ENCODE results near the gene BEAN1.

BEAN1 gene

DNA sequence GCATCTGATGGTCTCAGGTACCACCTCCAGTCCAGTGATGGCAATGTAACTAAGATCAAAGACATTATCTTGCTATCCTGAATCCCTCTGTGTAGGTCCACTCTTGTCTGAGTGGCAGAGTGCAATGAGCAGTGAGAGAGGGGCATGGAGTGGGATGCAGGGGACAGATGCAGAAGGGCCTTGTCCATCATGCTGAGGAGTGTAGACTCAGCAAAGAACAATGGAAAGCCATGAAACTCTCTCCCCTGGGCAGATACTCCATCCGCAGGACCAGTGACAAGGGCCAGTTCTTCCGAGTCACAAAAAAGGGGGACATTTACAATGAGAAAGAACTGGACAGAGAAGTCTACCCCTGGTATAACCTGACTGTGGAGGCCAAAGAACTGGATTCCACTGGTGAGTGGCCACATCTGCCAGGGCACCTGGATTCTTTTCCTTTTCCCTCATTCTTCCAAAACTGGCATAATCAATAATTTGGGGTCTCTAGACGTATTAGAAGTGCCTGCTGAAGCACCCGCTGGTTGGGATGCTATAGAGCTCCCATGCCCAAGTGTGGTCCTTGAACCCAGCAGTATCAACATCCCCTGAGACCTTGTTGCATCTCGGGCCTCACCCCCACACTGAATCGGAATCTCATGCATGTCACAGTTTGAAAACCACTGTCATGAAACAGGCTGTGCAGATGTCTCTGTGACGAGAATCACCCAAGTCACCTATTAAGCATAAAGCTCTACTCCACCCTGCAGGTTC, 31.1 kb upstream of the BEAN1 start:
- DNase-seq: no peak

DNA sequence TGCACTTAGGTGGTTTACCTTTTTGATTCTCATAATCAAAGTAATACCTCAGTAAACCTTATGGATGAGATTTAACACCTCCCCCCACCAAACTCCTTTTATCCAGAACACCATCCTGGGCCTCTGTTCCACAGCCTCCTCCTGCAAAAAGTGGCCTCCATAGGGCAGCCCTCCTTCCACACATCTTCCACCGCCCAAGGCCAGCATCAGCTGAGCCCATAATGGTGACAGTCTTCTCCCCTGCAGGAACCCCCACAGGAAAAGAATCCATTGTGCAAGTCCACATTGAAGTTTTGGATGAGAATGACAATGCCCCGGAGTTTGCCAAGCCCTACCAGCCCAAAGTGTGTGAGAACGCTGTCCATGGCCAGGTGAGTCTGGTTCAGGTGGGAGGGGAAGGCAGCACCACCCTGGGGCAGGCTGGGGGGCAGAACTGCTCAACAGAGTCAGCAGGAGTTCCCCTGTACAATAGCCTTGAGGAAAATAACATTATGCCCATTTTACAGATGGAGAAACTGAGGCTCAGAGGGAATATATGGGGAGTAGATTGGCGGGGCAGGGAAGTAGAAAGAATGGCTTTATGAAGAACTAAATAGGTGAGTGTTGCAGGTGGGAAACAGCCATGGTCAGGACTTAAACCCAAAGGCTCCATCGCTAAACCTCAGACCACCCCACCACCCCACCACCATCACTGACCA, 29.2 kb upstream of the BEAN1 start:
- DNase-seq: no peak

DNA sequence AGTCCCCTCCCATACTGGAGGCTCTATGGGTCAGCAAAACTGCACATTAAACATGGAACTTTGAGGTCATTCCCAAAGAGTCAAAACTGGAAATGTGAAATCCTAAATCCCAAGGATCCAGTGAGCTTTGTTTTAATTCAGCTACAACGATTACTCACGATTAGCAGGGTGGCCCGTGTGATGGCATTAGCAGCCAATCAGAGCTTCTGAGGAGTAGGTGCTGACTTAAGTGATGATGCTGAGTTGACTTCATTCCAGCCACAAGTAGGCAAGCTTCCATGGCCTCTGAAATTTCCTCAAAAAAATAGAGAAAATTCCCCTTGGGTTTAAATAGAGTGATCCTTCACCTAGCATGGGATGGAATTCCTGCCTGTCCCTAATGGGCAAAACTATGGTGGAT, 28.1 kb upstream of the BEAN1 start:
- DNase-seq: no peak

DNA sequence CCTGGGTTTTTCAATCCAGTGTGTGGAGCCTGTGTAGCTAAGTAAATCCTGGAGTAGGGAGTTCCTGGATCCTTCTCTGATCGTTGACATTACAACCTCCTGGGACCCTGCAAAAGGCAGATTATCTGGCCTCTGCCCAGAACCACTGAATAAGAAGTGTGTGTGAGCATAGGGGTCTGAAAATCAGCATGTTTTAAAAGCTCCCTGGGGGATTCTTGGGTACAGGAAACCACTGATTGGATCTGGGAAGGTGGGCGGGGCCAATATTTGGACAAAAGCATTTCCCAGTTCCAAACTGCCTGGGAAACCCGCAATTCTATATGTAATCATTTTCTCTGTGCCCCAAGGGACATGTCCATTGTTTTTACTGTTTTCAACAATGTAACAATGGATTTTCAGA, 27.2 kb upstream of the BEAN1 start:
- no peak for DNase-seq

DNA sequence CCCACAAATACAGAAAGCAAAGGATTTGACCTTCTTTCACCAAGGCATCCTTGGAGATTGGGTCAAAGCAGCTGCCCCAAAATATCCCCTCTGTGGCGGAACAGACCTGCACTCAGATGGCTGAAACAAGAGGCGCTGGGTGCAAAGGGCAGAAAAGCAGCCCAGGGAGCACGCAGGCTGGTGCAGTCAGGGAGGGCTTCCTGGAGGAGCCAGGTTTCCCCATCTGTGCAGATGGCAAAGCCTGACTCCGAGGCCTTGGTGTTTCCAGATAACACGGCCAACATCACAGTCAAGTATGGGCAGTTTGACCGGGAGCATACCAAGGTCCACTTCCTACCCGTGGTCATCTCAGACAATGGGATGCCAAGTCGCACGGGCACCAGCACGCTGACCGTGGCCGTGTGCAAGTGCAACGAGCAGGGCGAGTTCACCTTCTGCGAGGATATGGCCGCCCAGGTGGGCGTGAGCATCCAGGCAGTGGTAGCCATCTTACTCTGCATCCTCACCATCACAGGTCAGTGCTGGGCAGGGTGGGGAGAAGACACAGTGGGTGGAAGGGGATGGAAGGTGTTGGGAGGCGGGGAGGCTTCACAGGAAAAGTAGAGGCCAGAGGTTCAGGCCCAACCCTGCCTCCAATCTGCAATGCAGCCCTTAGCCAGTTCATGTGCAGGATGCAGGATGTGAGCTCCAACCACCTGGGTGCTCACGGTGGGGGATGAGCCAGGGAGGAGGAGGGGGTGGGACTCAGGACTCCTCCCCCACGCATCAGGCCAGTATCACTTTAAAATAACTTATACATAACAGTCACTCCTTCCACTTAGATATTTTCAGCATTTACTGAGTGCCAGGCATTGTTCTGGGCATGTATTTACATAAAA, 26.4 kb upstream of the BEAN1 start:
- no peak for DNase-seq

DNA sequence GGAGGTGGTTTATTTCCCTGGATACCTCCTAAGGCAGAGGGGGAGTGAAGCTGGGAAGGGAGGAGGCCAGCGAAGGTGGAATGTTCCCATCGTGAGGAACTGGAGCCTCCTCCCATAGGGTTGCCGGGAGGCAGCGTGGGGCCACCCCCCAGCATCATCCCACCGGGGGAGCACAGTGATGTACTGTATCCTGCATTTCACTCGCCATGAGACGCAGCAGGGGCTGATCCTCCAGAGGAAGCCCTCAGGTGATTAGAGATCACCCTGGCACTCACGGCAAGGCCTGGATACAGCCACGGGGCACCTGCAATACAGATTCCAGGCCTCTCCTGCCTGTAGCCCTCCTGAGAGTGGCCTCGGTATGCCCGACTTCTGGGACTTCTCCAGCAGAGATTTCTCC, 25.5 kb upstream of the BEAN1 start:
- DNase-seq: no peak

DNA sequence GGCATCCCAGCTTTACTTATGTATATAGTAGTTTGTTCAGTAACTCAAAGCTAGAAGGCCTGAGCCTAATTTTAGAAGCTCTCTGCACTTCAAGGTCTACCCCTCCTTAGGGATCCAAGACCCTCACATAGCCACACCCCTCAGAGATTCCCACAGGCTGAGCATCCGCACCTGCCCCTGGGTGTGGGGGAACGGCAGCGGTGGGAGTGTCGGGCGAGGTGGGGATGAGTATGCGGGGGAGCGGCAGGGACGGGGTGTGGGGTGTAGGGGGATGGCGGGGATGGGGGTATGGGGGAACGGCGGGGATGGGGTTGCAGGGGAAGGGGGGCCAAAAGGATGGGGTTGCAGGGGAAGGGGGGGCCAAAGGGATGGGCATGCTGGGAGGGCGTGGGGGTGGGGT, 24.9 kb upstream of the BEAN1 start:
- no peak for DNase-seq

DNA sequence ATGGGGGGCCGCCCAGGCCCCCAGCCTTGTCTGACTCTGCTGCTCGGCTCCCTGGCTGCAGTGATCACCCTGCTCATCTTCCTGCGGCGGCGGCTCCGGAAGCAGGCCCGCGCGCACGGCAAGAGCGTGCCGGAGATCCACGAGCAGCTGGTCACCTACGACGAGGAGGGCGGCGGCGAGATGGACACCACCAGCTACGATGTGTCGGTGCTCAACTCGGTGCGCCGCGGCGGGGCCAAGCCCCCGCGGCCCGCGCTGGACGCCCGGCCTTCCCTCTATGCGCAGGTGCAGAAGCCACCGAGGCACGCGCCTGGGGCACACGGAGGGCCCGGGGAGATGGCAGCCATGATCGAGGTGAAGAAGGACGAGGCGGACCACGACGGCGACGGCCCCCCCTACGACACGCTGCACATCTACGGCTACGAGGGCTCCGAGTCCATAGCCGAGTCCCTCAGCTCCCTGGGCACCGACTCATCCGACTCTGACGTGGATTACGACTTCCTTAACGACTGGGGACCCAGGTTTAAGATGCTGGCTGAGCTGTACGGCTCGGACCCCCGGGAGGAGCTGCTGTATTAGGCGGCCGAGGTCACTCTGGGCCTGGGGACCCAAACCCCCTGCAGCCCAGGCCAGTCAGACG, 24.4 kb upstream of the BEAN1 start:
- no peak for DNase-seq

DNA sequence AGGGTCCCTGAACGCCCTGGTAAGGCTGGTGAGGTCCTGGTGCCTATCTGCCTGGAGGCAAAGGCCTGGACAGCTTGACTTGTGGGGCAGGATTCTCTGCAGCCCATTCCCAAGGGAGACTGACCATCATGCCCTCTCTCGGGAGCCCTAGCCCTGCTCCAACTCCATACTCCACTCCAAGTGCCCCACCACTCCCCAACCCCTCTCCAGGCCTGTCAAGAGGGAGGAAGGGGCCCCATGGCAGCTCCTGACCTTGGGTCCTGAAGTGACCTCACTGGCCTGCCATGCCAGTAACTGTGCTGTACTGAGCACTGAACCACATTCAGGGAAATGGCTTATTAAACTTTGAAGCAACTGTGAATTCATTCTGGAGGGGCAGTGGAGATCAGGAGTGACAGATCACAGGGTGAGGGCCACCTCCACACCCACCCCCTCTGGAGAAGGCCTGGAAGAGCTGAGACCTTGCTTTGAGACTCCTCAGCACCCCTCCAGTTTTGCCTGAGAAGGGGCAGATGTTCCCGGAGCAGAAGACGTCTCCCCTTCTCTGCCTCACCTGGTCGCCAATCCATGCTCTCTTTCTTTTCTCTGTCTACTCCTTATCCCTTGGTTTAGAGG, 23.5 kb upstream of the BEAN1 start:
- no peak for DNase-seq

DNA sequence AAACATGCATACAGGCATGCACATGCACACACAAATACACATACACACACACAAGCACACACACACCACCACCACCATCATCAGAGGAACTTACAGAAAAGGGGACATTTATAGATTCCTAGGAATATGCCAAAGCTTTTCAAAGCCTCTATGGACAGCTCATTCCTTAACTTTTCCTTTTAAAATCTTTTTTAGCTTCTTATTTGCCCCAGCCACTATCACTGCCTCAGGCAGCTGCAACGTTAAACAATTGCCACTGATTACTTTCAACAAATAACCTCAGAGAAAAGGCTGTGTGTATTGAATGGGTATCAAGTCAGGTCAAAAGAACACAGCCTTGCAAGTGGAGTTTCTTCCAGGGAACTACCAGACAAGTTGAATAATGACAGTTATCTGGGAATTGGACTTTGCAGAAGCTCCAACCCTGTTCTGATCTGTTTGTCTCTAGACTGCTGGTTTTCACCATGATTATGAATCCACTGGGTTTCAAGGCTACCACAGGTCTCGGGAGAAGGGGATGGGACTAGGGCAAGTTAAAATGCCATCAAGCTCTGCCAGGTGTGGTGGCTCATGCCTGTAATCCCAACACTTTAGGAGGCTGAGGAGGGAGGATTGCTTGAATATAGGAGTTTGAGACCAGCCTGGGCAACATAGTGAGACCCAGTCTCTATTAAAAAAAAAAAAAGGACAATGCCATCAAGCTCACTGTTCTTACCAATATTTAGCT, 21.9 kb upstream of the BEAN1 start:
- DNase-seq: no peak

DNA sequence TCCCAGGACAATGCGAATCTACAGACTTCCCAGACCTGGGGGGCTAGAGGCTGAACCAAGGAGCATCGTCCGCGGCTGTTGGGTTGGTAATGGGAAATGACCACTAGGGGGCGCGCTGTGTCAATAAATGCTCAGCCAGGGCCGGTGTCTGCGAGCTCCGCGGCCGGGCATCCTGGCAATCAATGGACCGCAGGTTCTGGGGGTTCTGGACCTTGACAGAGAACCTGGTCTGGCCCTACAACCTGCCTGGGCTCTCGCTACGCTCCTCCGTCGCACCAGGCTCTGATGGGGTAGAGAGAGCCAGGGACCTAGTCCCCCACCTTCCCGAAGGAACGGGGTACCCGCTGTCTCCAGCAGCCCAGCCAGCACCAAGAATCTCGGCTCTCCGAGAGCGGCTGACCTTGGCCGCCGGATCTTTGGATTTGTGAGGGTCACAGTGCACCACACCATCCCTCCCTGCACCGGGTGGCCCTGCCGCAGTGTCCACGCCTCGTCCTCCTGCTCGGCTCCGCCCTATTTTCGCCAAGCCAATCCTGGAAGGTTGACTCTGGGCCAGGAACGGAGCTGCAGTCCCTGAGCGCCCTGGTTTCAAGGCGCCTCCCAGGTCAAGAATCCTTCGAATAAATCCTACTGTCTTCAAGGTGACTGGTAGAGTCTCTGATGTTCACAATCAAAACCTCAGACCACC, 20.4 kb upstream of the BEAN1 start:
- DNase-seq: peak; percentile 76

DNA sequence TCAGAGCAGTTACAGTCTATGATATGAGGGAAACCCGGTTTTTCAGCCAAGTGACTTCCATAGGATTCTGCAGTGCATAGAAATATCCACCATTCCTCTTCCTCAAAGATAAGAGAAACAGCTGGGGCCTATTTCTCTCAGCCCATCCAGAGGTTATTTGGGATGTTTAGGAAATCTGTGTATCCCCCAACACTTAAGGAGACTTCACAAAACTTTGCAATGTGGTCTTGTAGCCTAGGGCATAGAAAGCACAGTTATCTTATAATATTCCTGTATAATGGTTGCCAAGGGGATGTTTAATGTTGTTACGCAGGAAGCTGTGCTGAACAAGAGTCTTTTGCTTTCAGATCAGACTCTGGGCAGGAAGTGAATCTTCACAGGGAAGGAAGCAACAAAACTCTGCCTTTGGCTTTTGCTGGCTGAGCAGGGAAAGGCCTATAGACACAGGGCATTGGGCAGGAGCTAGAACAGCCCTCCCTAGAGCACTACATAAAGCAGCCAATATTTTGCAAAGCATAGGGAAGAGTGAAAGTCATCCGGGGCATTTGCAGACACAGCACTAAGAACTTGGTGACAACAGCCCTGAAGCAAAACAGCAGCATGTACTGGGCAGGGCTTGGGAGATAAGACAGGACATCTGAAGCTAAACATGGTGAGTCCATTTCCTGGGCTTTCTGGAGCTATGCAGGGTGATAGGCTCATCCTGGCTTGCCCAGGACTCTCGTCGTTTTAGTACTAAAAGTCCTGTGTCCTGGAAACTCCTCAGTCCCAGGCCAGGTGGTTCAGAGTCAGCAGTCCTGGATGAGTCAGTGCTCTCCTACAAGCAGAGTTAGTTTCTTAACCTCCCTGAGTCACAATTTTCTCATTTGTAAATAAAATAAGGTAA, 18.7 kb upstream of the BEAN1 start:
- peak; percentile 52 for DNase-seq

DNA sequence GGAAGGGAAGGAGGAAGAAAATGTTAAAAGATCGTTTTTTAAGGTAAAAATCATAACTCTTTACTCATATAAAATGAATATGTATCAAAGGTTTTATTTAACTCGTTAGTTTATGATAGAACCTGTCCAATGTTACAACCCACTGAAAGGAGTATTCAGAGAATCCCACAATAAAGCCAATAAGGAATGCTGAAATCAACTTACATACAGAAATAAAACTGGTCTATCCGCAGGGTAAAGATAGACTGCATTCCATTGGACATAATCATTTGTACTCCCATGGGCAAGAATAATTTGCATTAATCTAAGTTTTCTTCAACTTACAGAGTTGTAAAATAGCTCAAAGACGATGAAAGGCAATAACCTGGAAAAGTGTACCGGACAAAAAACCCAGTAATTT, 17.9 kb upstream of the BEAN1 start:
- no peak for DNase-seq

DNA sequence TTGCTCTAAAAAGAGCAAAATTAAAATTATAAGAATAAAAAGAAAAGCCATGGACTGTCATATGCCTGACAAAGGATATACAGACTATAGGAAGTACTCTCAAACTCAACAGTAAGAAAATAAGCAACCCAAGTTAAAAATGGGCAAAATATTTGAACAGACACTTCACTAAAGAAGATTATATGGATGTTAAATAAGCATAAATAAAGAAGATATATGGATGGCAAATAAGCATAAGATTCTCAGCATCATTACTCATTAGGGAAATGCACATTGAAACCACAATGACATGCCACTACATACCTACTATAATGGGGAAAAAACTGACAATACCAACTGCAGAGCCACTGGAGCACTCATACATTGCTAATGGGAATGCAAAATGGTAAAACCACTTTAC, 14.9 kb upstream of the BEAN1 start:
- DNase-seq: no peak

DNA sequence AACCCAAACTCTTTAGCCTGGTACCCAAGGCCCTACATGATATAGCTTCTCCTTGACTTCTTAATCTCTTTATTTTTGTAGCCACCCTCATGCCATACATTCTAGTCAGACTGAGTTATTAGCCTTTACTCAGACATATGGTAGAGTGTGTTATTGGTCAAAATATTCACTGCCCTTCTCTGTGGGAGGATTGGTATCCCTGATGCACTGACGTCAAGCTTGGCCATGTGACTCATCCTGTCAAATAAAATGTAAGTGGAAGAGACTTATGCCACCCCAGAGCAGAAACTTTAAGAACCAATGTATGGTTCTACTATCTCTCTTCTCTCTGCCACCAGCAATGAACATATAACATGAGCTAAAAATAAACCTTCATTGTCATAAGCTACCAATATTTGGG, 12.2 kb upstream of the BEAN1 start:
- DNase-seq: no peak

DNA sequence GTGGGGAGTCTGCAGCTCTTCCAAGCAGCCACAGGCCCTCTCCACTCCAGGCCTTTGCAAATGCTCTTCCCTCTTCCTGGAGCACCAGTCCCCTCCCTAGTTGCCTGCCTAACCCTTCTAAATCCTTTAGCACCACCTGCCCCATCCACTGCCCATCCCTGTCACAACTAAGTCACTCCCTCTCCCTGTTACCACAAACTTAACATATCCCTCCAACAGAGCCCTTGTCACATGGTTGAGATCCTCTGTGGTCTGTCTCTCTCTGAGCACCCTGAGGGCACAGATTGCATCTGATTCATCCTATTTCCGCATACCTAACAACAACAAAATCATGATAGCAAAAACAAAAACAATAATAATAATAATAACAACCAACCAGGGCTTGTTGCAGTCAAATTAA, 11.0 kb upstream of the BEAN1 start:
- DNase-seq: no peak

DNA sequence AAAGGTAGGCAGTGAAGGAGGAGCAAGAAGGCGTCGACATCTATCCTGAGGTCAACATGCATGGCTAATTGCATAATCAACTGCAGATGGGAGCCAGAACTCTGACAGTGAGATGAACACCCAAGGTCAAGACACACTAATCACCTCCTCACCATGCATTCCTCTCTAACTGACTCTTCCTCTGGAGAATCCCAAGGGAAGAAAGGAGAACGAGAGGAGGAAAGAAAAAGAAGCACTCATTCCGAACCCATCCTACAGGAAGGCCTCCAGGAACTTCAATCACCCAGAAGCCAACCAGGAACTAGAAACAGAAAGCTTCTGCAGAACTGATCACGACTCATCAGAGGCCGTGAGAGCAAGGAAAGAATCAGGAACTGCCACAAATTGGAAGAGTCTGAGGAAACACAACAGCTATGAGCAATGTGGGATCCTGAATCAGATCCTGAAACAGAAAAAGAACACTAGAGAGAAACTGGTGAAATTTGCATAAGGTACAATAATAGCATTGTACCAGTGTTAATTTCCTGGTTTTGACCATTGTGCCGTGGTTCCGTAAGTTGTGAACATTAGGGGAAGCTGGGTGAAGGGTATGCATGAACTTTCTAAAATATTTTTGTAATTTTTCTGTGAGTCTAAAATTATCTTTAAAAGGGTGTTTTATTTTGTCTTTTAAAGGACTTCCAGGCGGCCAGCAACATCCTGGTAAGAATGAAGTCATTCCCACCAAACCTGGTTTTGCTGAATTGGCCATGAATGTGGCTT, 10.0 kb upstream of the BEAN1 start:
- DNase-seq: no peak

DNA sequence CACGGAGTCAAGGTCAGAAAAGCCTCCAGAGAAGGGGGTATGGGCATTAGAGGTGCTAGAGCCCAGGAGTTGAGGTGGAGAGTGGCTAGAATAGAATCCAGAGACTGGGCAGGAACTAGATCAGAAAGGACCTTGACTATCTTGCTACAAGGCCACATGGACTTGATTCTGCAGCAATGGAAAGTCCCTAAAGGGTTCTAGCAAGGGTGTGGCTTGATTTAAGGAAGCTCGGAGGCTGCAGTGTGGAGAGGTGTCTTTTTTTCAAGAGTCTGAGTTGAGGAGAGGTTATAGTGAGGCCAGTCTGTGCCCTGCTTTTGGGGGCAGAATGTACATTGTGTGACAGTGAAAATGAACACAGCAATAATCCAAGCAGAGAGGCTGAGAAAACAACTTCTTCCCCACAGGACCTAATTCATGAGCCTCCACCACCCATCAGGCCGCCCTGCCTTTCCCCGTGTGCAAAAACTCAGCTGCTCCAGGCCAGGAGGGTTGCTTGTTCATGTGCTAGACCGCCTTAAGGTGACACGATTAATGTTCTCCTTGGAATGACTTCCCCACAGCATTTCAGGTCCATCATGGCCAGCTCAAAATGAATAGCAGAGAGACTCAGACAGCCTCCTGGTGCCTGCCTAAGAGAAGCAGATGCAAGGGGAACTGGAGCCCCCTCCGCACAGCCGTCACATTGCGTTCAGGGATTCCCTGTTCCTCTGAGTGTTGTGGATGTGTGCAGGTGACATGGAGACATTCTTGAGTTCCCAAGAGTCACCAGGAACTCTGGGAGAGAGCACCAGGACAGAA, 8.7 kb upstream of the BEAN1 start:
- no peak for DNase-seq

DNA sequence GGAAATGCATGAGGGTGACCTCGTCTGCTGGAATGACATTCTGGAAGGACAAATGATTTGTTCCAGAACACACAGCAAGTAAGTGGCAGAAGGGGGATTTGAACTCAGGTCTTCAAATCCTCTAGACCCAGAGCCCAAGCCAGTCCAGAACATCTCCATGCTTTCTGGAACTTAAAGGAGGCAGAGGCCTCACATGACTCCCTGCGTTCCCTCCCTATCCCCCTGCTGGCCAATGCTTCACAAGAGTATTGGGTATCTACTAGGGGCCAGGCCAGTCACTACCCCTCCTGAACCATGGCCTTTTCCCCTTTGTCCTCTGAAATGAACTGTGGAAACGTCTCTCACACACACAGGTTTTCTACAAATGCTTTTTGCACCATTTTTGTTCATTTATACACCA, 7.6 kb upstream of the BEAN1 start:
- DNase-seq: no peak
